Measurements from ENCODE around the gene CFAP157.

The CFAP157 gene

GRCh38 chr9:127706836-127707241, at the start of gene CFAP157:
TSS of gene CFAP157 (plus strand) at chr9:127706988. CDS start at chr9:127707032, 44 bp downstream.
- no peak for DNase-seq (ENCODE audit: low read depth in 2 of 2)

- no peak for DNase-seq (ENCODE audit: low read depth in 2 of 2)
Observed at GRCh38 chr9:127658428-127658827, 48.4 kb upstream of the CFAP157 start.

- no peak for DNase-seq (ENCODE audit: low read depth in 2 of 2)
Observed at GRCh38 chr9:127660886-127661741, 45.7 kb upstream of the CFAP157 start.

- no peak for DNase-seq (ENCODE audit: low read depth in 2 of 2)
Observed at GRCh38 chr9:127662617-127663016, 44.2 kb upstream of the CFAP157 start.

- no peak for DNase-seq (ENCODE audit: low read depth in 2 of 2)
Observed at GRCh38 chr9:127664324-127664677, 42.5 kb upstream of the CFAP157 start.

- DNase-seq (ENCODE audit: low read depth in 2 of 2), result no peak
Observed at GRCh38 chr9:127664678-127665507, 41.9 kb upstream of the CFAP157 start.

GRCh38 chr9:127667127-127667844, 39.5 kb upstream of the CFAP157 start:
- no peak for DNase-seq (ENCODE audit: low read depth in 2 of 2)

GRCh38 chr9:127667906-127668305, 38.9 kb upstream of the CFAP157 start:
- DNase-seq (ENCODE audit: low read depth in 2 of 2), result no peak

- DNase-seq (ENCODE audit: low read depth in 2 of 2), result no peak
Observed at GRCh38 chr9:127673234-127673633, 33.6 kb upstream of the CFAP157 start.

GRCh38 chr9:127676638-127677037, 30.1 kb upstream of the CFAP157 start:
- DNase-seq (ENCODE audit: low read depth in 2 of 2), result no peak

GRCh38 chr9:127679506-127679905, 27.3 kb upstream of the CFAP157 start:
- no peak for DNase-seq (ENCODE audit: low read depth in 2 of 2)

- DNase-seq (ENCODE audit: low read depth in 2 of 2), result no peak
Observed at GRCh38 chr9:127680226-127680625, 26.6 kb upstream of the CFAP157 start.

GRCh38 chr9:127680846-127681245, 25.9 kb upstream of the CFAP157 start:
- no peak for DNase-seq (ENCODE audit: low read depth in 2 of 2)

GRCh38 chr9:127682351-127683136, 24.2 kb upstream of the CFAP157 start:
- no peak for DNase-seq (ENCODE audit: low read depth in 2 of 2)

GRCh38 chr9:127683723-127684122, 23.1 kb upstream of the CFAP157 start:
- no peak for DNase-seq (ENCODE audit: low read depth in 2 of 2)

GRCh38 chr9:127684576-127684975, 22.2 kb upstream of the CFAP157 start:
- DNase-seq (ENCODE audit: low read depth in 2 of 2), result no peak

- DNase-seq (ENCODE audit: low read depth in 2 of 2), result no peak
Observed at GRCh38 chr9:127686461-127687393, 20.1 kb upstream of the CFAP157 start.

- DNase-seq (ENCODE audit: low read depth in 2 of 2), result no peak
Observed at GRCh38 chr9:127689329-127690000, 17.3 kb upstream of the CFAP157 start.

- no peak for DNase-seq (ENCODE audit: low read depth in 2 of 2)
Observed at GRCh38 chr9:127690735-127691134, 16.1 kb upstream of the CFAP157 start.

GRCh38 chr9:127692071-127692470, 14.7 kb upstream of the CFAP157 start:
- no peak for DNase-seq (ENCODE audit: low read depth in 2 of 2)
